Choroid plexus epithelial cell (primary cell): ENCODE data around the gene PCGF3.

Experiments used
- DNase-seq: peaks from one replicate; pipeline ENCODE4 v3.0.0-alpha.2; 2010; ENCODE audit warnings: low read depth
- H3K4me3 ChIP-seq: 2 replicates; pipeline ENCODE4 v1.5.1; 2011; ENCODE audit warnings: low read depth, mild to moderate bottlenecking, control low read depth, low read length, moderate library complexity
- TF ChIP-seq, protein P1 (sequence below): conservative IDR thresholded peaks from 2 replicates; pipeline ENCODE4 v1.5.1; 2011; ENCODE audit warnings: low read depth, mild to moderate bottlenecking, control low read depth, inconsistent platforms, low read length, moderate library complexity

PCGF3 gene

GRCh38 chr4:761739-762138, 56.1 kb downstream of the PCGF3 start:
- no peak for DNase-seq

GRCh38 chr4:762211-763190, 56.9 kb downstream of the PCGF3 start:
- DNase-seq: peak; percentile 59
- TF ChIP-seq, protein P1, sequence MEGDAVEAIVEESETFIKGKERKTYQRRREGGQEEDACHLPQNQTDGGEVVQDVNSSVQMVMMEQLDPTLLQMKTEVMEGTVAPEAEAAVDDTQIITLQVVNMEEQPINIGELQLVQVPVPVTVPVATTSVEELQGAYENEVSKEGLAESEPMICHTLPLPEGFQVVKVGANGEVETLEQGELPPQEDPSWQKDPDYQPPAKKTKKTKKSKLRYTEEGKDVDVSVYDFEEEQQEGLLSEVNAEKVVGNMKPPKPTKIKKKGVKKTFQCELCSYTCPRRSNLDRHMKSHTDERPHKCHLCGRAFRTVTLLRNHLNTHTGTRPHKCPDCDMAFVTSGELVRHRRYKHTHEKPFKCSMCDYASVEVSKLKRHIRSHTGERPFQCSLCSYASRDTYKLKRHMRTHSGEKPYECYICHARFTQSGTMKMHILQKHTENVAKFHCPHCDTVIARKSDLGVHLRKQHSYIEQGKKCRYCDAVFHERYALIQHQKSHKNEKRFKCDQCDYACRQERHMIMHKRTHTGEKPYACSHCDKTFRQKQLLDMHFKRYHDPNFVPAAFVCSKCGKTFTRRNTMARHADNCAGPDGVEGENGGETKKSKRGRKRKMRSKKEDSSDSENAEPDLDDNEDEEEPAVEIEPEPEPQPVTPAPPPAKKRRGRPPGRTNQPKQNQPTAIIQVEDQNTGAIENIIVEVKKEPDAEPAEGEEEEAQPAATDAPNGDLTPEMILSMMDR: peak; percentile 69

More at GRCh38 chr4:761739-762138, 56.1 kb downstream of the PCGF3 start:
- TF ChIP-seq, protein P1: no peak
- H3K4me3 ChIP-seq: no peak overlapping the region

DNA sequence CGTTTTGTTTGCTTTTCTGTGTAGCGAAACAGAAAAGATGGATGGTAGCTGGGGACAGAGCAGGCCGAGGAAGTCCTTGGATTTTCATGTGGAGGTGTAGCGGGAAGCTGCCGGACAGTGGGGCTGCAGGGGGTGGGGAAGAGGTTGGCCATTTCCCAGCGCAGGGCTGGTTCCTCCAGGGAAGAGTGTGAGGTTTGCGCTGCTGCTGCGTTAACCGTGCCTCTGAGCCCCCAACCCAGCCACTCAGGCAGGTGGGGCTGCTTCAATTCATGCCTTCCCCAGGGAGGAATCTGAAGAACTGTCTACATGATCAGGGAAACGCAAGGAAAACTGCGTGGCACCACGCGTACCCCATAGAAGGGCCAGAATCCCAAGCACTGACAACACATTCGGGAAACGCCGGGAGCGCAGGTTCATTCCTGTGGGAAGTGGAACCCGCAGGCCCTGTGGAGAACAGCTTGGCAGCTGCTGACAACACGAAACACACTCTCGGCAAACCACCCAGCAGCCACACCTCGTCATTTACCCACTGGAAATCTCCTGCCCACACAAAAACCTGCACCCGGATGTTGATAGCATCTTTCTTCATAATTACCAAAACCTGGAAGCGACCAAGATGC, 57.7 kb downstream of the PCGF3 start:
- no peak overlapping the region for H3K4me3 ChIP-seq
- TF ChIP-seq, protein P1: no peak
- no peak for DNase-seq

More at GRCh38 chr4:762211-763190, 56.9 kb downstream of the PCGF3 start:
- no peak overlapping the region for H3K4me3 ChIP-seq

- no peak for DNase-seq
- no peak overlapping the region for H3K4me3 ChIP-seq
- TF ChIP-seq, protein P1: no peak
These were observed 58.3 kb downstream of the PCGF3 start for GRCh38 chr4:763922-764321.

DNA sequence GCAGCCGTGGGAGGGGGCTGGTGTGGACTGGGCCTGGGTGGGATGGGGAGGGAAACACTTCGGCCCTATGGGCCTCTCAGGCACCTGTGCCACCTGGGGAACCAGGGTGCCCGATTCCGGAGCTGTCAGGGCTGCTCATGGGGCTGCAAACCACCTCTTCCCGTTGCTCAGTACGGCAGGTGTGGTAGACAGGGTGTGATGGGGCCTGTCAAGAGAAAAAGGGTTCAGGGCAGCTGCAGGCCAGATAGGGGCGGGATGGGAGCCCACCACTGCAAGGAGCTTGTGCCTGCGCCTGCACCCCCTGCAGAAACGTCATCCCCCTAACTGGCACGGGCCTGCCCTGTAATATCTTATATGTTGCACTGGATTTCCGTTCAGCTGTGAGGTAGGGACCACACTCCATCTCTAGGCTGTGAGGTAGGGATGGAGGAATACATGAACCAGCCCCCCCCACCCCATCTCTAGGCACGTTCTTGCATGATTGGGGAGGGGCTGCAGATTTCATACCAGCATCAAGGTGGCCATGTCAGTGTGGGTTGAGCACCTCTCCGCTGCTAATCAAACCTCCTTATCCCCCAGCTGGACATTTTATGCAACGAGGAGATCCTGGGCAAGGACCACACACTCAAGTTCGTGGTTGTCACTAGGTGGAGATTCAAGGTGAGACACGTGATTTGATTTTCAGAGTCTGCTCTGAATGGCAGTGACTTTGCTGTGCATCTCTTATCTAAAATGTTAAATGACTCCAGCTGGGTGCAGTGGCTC, 59.0 kb downstream of the PCGF3 start:
- TF ChIP-seq, protein P1: no peak
- no peak overlapping the region for H3K4me3 ChIP-seq
- DNase-seq: no peak

DNA sequence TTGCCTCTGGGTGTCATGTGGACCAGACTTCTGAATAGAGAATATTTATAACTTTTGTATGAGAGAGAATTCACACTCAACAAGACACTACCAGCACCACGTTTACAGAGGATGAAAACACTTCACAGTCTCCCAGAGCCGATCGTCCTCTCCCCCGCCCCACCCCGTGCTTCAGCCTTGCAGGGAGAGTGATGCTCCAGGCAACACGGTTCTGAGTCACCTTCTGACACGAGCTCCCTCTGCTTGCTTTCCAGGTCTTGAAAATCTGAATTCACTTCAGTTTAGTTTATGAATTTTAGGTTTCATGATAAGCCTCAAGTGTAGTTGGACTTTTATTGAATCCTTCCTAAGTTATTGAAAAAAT, 60.5 kb downstream of the PCGF3 start:
- TF ChIP-seq, protein P1: no peak
- H3K4me3 ChIP-seq: no peak overlapping the region
- peak; percentile 63 for DNase-seq
